ENCODE results near the gene G6PC3. TPM values are rescaled to one million over a fixed set of nuclear protein-coding genes. Genes with fewer than 3 reads are reported as not detected.

Gene G6PC3
- total and polyA plus RNA-seq, 8 donors = 47.3 to 64.9 (median 51.6) TPM

DNA sequence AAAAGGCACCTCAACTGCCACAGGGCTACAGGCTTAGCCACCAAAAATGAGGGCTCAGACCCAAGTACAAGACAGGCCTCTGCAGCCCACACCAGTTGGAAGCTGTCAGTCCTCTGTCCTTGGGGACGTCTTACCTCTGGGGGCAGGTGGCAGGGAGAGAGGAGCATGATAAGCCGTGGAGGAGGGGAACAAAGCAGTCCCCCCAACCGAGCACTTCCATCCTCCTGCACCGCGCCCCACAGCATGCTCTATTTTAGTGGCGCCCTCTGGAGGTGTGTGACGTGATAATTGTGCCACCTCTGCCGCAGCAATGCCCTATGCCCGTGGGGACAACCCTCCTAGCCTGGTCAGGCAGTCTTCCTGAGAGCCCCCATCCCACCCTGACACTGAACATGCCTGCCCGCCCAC is 13.6 kb downstream of the G6PC3 start:
- Histone ChIP-seq H3K4me1 (peaks cover 0 to 3% of the 10 kb centered on the region in 2 donors), H3K27me3 (no peaks in the 10 kb centered on the region), H3K9me3 (no peaks in the 10 kb centered on the region), H3K27ac (no peak overlapping the region), H3K36me3 (peaks cover 0 to 92% of the 10 kb centered on the region in 2 donors), H3K4me3 (no peak overlapping the region)
- no peak for DNase-seq
- peak; percentile 10 for ATAC-seq
- intact Hi-C loops (cut with DNase I) = no loop called here
- TF ChIP-seq CTCF (IDR thresholded peaks at IDR 0.05) = no peak

DNA sequence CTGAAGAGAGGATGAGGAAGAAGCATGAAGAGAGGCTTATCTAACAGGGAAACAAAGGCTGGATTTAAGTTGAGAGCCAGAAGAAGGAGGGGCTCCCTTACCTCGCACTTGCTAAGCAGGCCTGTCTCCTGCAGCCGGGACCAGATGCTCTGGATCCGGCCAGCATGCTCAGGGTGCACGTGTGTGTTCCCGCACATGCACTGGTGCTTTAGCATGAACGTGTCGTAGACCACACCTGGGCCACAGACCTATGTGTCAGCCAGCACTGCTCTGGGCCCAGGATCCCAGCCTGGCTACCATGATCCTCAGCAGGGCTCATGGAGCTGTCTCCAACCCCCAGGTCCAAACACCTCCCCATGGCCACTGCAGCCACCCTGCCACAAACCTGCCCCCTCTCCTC is 14.4 kb downstream of the G6PC3 start:
- Histone ChIP-seq H3K36me3 (peaks cover 0 to 87% of the 10 kb centered on the region in 2 donors), H3K27me3 (no peaks in the 10 kb centered on the region), H3K9me3 (no peaks in the 10 kb centered on the region), H3K4me1 (peaks cover 0 to 3% of the 10 kb centered on the region in 2 donors), H3K27ac (no peak overlapping the region), H3K4me3 (no peak overlapping the region)
- no peak for DNase-seq
- ATAC-seq = no peak
- TF ChIP-seq CTCF (IDR thresholded peaks at IDR 0.05) = no peak
- intact Hi-C loops (cut with DNase I) = no loop called here

GRCh38 chr17:44085908-44086307 is 15.4 kb downstream of the G6PC3 start:
- ATAC-seq = no peak
- DNase-seq = no peak
- H3K27ac ChIP-seq = no peak overlapping the region
- H3K9me3 ChIP-seq = no peaks in the 10 kb centered on the region
- H3K27me3 ChIP-seq = no peaks in the 10 kb centered on the region
- no peak overlapping the region for H3K4me3 ChIP-seq
- no peak for TF ChIP-seq CTCF (IDR thresholded peaks at IDR 0.05)
- peaks cover 0 to 84% of the 10 kb centered on the region in 2 donors for H3K36me3 ChIP-seq
- peaks cover 0 to 3% of the 10 kb centered on the region in 2 donors for H3K4me1 ChIP-seq
- intact Hi-C loops (cut with DNase I) = no loop called here

DNA sequence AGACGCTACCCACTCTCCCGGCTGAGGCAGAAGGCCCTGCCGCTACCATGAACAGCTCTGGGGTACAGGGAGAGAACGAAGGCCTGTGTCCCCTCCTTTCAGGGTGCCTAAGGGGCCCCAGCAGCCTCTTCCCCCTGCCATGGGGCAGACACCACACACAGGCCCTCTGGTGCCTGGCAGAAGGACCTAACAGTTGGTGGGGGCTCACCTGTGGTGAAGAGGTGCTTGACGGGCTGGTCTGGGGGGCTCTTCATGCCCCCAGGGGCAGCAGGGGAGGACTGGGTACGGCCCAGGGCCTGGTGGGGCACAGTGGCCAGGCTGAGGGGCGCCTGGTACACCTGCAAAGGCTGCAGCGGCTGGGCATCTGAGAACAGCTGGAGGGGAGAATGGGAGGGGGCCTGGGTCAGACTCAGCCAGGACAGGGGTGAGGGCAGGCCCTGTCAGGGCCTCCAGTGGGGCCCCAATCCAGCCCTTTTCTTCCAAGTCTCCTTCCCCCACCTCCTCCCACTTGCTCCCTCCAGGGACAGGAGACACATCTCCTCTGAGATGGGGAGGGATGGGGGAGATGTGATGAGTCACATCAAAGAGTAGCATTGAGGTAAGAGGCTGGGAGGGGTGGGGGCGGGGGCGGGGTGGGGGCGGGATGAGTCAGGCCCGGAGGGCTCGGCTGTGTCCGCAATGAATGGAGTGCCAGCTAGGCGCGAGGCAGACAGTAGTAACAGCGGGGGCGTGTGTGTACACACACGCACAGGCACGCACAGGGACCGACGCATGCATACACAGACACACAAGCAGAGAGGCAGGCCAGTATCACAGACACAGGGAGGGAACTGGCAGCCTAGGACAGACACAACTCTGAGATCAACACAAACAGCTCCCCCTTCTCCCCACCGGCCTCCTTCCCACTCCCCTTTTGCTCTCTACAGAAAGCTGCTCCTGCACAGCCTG is 16.1 kb downstream of the G6PC3 start:
- intact Hi-C loops (cut with DNase I) = no loop called here
- Histone ChIP-seq H3K9me3 (no peaks in the 10 kb centered on the region), H3K4me1 (peaks cover 0 to 3% of the 10 kb centered on the region in 2 donors), H3K27ac (no peak overlapping the region), H3K36me3 (peaks cover 0 to 86% of the 10 kb centered on the region in 2 donors), H3K27me3 (no peaks in the 10 kb centered on the region), H3K4me3 (no peak overlapping the region)
- DNase-seq (peak in 1 of 4 donors; percentile 57), ATAC-seq (peak; percentile 56)
- no peak for TF ChIP-seq CTCF (IDR thresholded peaks at IDR 0.05)

DNA sequence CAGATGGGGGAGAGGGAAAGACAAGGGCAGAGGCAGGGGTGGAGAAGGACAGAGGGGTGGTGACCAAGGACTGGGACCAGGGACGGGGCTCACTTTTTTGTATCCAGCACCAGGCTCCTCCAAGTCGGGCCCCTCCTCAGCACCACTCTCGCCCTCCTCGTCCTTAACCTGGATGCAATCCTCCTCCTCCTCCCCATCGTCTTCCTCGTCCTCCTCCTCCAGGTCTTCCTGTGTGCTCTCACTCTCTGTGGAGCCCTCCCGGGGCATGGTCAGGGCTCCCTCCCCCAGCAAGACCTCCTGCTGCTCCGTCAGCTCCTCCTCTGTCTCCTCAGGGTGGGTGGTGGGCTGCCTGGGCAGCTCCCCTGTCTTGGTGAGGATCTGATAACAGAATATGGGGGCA is 16.8 kb downstream of the G6PC3 start:
- H3K27me3 ChIP-seq = no peaks in the 10 kb centered on the region
- H3K4me1 ChIP-seq = peaks cover 0 to 3% of the 10 kb centered on the region in 2 donors
- ATAC-seq (no peak), DNase-seq (no peak)
- no peak overlapping the region for H3K27ac ChIP-seq
- intact Hi-C loops (cut with DNase I) = no loop called here
- H3K36me3 ChIP-seq = peaks cover 0 to 86% of the 10 kb centered on the region in 2 donors
- no peak overlapping the region for H3K4me3 ChIP-seq
- no peaks in the 10 kb centered on the region for H3K9me3 ChIP-seq
- TF ChIP-seq CTCF (IDR thresholded peaks at IDR 0.05) = no peak
